ENCODE data around the gene ATP8B4.

Gene ATP8B4

DNA sequence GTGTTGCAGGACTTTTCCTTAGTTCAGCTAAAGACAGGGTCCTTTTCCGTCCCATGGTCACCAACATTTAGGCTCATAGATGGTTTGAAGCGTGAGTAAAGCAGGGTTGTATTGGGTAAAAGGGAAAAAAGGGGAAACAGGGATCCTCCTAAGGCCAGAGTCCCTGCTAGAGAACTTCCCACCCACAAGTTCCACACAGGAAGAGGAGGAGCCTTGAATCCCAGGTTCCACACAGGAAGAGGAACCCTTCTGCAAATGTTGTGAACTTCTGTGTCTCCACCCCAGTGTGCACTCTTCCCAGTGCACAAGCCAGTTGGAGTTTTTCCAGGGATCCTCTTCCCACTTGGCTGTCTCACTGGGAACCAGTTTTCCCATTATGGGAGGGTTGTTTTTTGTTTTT, 27.6 kb upstream of the ATP8B4 start:
- no peak overlapping the region for H3K4me3 ChIP-seq (ENCODE audit: low read depth, low read length)
- TF ChIP-seq, protein P1, sequence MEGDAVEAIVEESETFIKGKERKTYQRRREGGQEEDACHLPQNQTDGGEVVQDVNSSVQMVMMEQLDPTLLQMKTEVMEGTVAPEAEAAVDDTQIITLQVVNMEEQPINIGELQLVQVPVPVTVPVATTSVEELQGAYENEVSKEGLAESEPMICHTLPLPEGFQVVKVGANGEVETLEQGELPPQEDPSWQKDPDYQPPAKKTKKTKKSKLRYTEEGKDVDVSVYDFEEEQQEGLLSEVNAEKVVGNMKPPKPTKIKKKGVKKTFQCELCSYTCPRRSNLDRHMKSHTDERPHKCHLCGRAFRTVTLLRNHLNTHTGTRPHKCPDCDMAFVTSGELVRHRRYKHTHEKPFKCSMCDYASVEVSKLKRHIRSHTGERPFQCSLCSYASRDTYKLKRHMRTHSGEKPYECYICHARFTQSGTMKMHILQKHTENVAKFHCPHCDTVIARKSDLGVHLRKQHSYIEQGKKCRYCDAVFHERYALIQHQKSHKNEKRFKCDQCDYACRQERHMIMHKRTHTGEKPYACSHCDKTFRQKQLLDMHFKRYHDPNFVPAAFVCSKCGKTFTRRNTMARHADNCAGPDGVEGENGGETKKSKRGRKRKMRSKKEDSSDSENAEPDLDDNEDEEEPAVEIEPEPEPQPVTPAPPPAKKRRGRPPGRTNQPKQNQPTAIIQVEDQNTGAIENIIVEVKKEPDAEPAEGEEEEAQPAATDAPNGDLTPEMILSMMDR (IDR thresholded peaks at IDR 0.05; ENCODE audit: low read depth, low read length): no peak

DNA sequence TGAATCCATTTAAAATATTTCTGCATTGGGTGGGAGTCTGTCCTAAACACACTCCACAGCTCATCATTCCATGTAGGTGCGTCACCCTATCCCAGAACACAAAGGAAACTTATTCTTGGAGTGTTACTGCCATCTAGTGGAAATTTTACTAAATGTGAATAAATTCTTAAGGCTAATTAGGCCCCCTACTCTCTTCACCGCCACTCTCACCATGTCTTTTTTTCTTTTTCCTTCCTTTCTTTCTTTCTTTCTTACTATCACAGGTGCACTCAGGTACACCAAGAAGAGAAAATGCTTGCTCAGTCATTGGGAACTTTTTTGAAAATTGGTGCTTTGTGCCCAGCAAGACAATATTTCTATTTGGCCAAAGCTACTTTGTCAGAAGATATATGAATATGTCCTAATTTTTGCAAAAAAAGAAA, 26.4 kb upstream of the ATP8B4 start:
- TF ChIP-seq, protein P1 (IDR thresholded peaks at IDR 0.05; ENCODE audit: low read depth, low read length): no peak; the same call in 1 of the 2 replicates
- no peak overlapping the region for H3K4me3 ChIP-seq (ENCODE audit: low read depth, low read length)

DNA sequence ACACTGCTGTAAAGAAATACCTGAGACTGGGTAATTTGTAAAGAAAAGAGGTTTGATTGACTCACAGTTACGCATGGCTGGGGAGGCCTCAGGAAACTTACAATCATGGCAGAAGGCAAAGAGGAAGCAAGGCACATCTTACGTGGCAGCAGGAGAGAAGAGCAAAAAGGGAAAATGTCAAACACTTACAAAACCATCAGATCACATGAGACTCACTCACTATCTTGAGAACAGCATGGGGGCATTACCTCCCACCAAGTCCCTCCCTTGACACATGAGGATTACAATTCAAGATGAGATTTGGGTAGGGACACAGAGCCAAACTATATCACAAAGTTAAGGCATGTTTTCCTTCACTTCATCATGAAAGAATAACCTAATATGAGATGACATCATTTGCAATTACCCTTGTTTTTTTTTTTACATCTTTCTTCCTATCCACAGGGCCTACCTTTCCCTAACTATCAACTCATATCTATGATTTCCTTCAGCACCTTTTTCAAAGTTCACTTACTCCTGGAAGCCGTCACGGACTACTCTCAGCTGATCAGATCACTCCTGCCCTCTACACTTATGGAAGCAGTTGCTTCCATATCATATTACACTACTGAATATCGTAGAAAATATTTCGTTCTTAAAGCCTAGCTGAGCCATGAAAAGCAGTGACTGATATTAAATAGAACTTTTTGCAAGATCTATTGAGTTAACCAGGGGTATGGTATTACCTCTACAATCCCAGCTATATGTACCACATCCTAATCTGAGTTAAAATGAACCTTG, 25.5 kb upstream of the ATP8B4 start:
- TF ChIP-seq, protein P1 (IDR thresholded peaks at IDR 0.05; ENCODE audit: low read depth, low read length): no peak
- H3K4me3 ChIP-seq (ENCODE audit: low read depth, low read length): no peak overlapping the region

DNA sequence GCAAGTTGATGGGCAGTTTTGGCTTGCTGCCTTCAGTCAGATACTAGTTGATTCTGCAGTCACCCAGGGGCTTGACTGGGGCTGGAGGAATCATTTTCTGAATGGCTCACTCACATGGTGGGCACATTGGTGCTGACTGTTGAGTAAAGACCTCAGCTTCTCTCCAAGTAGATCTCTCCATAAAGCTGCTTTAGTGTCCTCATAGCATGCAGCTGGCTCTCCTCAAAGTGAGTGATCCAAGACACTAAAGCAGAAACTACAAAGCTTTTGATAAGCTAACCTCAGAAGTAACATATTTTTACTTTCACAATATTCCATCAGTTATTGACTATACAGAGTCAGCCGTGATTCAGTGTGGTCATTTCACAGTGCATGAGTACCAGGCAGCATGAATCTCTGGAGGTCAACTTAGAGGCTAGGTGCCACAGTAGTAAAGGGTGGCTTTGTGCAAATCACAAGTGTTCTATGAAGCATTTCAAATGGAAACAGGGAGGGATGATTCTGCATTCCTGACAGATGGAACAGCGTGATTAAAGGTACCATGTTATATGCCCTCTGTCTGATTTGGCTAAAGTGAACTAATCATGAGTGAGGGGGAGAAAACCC, 24.3 kb upstream of the ATP8B4 start:
- TF ChIP-seq, protein P1 (IDR thresholded peaks at IDR 0.05; ENCODE audit: low read depth, low read length): no peak
- no peak overlapping the region for H3K4me3 ChIP-seq (ENCODE audit: low read depth, low read length)

DNA sequence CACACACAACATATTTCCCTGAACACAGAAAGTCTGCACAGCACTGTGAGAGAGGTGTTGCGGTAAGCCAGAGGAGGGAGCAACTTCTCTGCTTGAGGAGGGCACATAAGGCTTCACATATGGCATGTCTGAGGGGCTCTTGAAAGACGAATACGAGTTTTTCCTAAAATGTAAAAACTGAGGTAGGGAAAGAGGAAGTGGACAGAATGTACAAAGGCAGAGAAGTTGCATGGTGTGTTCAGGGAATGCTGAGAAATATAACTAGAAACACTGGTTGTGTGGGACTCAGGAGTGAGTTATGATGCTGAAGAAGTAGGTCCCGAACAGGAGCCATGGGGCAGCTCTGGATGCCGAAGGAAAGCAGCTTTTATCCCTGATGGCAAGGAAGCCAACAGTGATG, 22.8 kb upstream of the ATP8B4 start:
- TF ChIP-seq, protein P1 (IDR thresholded peaks at IDR 0.05; ENCODE audit: low read depth, low read length): no peak
- no peak overlapping the region for H3K4me3 ChIP-seq (ENCODE audit: low read depth, low read length)

DNA sequence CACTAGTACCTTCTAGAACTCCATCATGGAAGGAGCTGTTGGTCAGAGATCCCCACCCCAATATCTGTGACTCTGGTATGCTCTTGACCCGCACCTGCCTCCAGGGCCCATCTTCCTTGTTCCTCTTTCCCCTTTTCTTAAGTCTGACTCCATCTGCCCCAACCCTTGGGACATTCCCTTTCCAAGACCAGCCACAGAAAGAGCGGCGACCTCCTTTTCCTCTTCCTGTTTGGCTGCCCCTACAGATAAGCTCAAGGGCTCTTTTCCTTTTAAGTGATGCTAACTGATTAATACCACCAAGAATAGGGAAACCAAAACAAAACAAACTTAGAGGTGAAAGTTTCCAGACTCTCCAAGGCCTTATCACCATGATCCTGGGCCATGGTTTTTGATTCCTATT, 21.9 kb upstream of the ATP8B4 start:
- no peak overlapping the region for H3K4me3 ChIP-seq (ENCODE audit: low read depth, low read length)
- TF ChIP-seq, protein P1 (IDR thresholded peaks at IDR 0.05; ENCODE audit: low read depth, low read length): no peak

DNA sequence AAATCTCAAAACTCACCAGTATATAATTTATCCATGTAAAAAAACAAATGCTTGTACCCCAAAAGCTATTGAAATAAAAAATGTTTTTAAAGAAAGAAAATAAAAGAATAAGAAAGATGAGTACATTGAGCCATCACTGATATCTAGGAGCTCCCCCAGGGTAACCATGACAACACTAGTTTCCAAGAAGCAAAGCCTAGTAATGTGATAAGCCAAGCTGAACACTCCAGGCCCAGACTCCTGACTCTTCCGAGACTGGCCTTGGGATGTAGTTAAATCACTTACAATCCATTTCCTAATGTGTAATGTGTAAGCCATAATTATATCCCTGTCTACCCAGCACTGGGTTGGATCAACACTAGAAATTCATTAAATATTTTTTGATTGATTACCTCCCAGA, 21.1 kb upstream of the ATP8B4 start:
- TF ChIP-seq, protein P1 (IDR thresholded peaks at IDR 0.05; ENCODE audit: low read depth, low read length): no peak
- H3K4me3 ChIP-seq (ENCODE audit: low read depth, low read length): no peak overlapping the region

Data from WI38 (cell line).